IPS-NIHi11 (cell line): Measurements from ENCODE around the gene CBLC.

Experiments used
- DNase-seq: peaks from one replicate; pipeline ENCODE4 v3.0.0; 2012; ENCODE audit warnings: mixed read lengths, low spot score

The CBLC gene

DNA sequence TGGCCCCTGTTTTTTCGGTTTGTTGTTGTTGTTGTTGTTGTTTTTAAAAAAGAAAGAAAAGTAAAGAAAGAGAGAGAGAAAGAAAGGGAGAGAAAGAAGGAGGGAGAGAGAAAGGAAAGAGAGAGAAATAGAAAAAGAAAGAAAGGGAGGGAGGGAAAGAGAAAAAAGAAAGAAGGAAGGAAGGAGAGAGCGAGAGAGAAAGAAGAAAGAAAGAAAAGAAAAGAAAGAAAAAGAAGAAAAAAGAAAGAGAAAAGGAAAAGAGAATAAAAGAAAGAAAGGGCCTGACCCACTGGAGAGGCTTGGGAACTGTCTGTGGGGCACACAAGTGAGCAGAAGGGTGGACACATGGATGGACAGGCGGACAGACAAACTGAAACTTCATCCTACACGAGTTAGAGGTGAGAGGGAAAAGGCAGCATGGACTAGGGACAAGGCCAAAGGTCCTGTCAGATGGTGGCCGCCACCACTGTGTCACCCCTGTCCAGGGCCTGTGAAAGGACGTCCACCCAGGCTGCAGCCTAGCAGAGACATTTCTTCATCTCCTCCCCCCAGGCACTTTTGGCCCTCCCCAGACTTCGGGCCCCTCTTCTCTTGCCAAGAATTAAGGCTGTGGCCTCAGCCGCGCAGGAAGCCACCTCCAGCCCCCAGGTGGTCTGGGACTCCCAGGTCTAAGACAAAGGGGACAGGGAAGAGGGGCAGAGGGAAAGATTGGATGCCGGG is 22.1 kb downstream of the CBLC start:
- DNase-seq: no peak

DNA sequence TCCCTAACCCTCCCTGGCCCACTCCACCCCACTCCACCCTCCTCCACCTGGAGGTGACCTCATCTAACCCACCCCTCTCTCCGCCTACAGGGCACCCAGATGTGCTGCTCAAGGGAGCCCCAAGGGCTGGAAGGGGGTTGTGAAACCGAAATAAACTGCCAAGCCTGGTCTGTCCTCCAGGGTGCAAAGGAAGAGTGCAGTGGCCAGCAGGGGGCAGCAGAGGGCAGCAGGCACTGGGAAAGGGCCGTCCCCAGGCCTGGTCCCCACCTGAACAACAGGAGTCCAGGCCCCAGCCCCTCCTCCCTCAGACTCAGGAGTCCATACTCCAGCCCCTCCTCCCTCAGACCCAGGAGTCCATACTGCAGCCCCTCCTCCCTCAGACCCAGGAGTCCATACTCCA is 22.8 kb downstream of the CBLC start:
- DNase-seq: peak; percentile 92

GRCh38 chr19:44803442-44804428 is 26.0 kb downstream of the CBLC start:
- peak; percentile 24 for DNase-seq

- no peak for DNase-seq
These were observed 28.6 kb downstream of the CBLC start for GRCh38 chr19:44806291-44806690.

DNA sequence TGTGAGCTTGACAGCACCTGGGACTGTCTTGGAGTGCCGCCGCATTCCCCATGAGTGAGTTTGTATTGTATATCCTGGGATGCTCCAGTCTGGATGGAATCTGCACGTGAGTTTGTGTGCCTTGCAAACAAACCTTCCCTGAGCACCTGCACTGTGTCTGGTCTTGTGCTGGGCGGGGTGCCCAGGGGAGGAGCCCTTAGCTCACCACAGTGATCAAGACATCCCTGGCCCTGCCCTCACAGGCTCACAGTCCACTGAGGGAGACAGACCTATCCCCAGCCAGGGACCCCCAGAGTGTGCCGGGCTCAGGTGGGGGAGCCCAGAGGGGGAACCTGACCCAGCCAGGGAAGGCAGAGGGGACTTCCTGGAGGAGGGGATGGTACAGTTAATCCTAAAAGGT is 29.5 kb downstream of the CBLC start:
- no peak for DNase-seq

GRCh38 chr19:44807652-44808462 is 30.2 kb downstream of the CBLC start:
- peak; percentile 92 for DNase-seq

DNA sequence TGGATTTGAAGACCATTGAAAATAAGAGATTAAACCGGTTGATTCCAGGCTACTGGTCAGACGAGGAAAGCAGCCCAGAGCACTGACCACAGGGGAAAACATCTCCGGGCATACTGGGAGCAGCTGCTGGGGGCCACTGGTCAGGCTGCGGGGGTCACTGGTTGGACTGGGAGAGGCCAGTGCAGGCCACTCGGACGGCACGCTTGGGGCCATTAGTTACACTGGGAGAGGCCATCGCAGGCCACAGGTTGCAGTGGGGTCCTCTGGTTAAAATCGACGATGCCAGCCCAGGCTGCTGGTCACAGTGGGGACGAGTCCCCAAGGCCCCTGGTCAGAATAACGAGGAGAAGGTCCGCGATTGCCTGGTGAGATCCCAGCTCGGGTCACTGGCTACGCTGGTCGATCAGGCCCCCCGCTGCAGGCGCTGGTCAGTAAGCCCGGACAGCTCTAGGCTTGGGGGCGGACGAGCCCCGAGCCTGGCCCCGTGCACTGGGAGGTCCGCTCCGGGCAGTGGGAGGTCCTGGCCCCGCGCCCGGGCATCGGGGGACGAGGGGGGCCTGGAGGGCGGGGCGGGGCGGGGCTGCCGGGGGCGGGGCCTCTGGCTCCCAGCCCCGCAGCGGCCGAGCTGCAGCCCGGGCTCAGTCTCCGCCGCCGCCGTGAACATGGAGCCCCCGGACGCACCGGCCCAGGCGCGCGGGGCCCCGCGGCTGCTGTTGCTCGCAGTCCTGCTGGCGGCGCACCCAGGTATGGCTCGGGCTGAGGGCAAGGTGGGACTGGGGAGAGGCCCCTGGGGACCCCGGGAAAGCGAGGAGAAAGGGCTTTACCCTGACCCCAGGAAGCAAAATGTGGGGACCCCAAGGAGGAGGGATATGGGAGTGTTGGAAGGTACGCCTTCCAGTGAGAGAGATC is 31.0 kb downstream of the CBLC start, which contains the start of gene BCAM:
TSS of gene BCAM (plus strand) at position 641 of the 909 bp plus-strand sequence. CDS start at position 663, 22 bp downstream.
- DNase-seq: peak; percentile 97

GRCh38 chr19:44809577-44810233 is 32.0 kb downstream of the CBLC start:
- no peak for DNase-seq

DNA sequence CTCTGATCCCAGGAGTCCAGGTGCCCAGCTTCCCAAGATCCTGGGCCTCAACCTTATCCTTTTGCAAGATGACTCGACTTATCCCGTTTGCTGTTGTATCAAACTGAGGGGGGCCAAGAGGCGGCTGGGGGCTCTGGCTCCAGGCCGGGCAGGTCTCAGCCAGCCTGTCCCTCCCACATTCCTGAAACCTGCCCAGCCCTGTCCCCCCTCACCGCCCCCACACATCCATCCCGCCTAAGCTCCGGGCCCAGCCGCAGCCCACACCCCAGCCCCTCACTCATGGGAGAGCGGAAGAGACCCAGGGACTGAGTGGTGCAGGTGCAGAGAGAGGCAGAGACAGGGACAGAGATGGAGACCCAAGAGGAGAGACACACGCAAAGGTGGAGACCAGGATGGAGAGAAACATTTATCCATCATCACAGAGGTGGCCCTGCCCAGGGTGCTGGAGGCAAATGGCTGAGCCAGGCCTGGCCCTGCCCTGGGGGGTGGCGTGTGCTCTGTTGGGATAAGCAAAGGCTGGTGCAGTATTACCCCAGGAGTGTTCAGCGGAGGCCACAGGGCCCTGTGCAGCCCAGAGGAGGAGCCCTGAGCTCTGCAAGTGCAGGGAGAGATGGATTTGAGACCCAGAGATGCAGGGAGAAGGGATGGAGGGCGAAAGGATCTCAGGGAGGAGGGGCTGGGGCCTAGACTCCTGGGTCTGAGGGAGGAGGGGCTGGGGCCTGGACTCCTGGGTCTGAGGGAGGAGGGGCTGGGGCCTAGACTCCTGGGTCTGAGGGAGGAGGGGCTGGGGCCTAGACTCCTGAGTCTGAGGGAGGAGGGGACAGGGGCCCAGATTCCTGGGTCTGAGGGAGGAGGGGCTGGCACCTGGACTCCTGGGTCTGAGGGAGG is 32.8 kb downstream of the CBLC start:
- DNase-seq: peak; percentile 37

- no peak for DNase-seq
These were observed 33.4 kb downstream of the CBLC start for GRCh38 chr19:44811122-44811419.

DNA sequence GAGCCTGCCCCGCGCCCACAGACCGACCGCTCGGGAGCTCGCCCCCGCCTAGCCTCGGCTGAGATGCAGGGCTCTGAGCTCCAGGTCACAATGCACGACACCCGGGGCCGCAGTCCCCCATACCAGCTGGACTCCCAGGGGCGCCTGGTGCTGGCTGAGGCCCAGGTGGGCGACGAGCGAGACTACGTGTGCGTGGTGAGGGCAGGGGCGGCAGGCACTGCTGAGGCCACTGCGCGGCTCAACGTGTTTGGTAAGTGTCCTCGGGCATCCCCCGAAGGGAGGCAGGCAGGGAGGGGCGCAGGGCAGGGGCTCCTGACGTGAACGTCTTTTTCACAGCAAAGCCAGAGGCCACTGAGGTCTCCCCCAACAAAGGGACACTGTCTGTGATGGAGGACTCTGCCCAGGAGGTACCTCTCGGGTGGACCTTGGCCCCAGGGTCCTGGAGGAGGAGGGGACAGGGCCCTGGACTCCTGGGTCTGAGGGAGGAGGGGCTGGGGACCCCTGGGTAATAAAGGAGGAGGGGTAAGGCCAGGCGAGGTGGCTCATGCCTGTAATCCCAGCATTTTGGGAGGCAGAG is 34.5 kb downstream of the CBLC start:
- DNase-seq: no peak

DNA sequence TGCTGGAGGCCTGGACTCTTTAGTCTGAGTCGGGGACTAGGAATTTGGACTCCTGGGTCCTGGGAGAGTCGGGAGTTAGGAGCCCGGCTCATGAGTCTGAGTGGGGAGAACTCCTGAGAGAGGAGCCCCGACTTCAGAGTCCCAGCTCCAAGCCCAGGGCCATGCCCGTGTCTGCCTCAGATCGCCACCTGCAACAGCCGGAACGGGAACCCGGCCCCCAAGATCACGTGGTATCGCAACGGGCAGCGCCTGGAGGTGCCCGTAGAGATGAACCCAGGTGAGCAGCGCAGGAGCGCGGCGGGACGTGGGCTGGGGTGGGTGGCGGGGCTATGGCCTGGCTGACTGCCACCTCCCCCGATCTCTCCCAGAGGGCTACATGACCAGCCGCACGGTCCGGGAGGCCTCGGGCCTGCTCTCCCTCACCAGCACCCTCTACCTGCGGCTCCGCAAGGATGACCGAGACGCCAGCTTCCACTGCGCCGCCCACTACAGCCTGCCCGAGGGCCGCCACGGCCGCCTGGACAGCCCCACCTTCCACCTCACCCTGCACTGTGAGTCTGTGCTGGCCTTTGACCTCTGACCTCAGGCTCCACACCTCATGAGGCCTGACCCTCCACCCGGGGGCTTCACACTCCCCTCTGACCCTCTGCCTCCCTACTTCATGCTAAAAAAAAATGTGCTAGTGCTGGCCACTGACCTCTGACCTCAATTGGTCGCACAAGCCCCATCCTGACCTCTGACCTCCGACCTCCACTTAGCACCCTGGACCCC is 35.6 kb downstream of the CBLC start:
- peak; percentile 68 for DNase-seq

- DNase-seq: no peak
These were observed 36.3 kb downstream of the CBLC start for GRCh38 chr19:44813841-44814470.

- DNase-seq: no peak
These were observed 36.8 kb downstream of the CBLC start for GRCh38 chr19:44814517-44814916.

- DNase-seq: no peak
These were observed 38.6 kb downstream of the CBLC start for GRCh38 chr19:44816301-44816700.

DNA sequence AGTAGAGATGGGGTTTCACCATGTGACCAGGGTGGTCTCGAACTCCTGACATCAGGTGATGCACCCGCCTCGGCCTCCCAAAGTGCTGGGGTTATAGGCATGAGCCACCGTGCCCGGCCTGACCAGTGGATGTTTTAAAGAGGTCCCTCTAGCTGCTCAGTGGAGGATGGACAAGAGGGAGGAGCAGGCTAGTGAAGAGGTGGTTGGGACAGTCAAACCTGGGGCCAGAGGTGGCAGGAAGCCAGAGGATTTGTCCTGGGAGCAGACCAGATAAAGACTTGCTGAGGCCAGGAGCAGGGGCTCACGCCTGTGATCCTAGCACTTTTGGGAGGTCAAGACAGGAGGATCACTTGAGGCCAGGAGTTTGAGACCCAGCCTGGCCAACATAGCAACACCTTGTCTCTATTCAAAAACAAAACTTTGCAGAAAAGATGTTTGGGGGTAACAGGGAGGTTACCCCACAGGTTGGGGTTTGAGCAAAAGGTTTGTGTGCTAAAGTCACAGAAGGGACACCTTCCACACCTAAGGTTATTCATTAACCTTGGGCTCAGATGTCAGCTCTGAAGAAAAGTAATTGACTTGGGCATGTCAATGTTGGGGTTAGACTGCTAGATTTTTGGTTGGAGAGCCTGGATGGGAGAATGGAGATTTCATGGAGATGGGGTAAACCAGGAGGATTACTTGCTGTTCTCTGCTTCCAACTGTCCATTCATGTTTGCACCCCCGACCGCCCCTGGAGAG is 40.2 kb downstream of the CBLC start:
- DNase-seq: no peak

GRCh38 chr19:44818466-44819031 is 40.9 kb downstream of the CBLC start:
- DNase-seq: no peak
